ENCODE data around the gene ABL2.
"Not testable (repeated sequence)": the region's sequence is repeated elsewhere in the genome, so short reads cannot be mapped to it uniquely, and the experiment has no call there.

The ABL2 gene

GRCh38 chr1:179169616-179170467 is 59.6 kb downstream of the ABL2 start:
- DNase-seq (ENCODE audit: low read depth in 2 of 2) = no peak

GRCh38 chr1:179168536-179168935 is 60.9 kb downstream of the ABL2 start:
- no peak for DNase-seq (ENCODE audit: low read depth in 2 of 2)

- DNase-seq (ENCODE audit: low read depth in 2 of 2) = no peak
Observed at GRCh38 chr1:179167955-179168354, 61.5 kb downstream of the ABL2 start.

- DNase-seq (ENCODE audit: low read depth in 2 of 2) = no peak
Observed at GRCh38 chr1:179167418-179167777, 62.1 kb downstream of the ABL2 start.

GRCh38 chr1:179166663-179167417 is 62.6 kb downstream of the ABL2 start:
- no peak for DNase-seq (ENCODE audit: low read depth in 2 of 2)

GRCh38 chr1:179164494-179164893 is 65.0 kb downstream of the ABL2 start:
- no peak for DNase-seq (ENCODE audit: low read depth in 2 of 2)

- no peak for DNase-seq (ENCODE audit: low read depth in 2 of 2)
Observed at GRCh38 chr1:179156708-179157107, 72.8 kb downstream of the ABL2 start.

- no peak for DNase-seq (ENCODE audit: low read depth in 2 of 2)
Observed at GRCh38 chr1:179156026-179156425, 73.5 kb downstream of the ABL2 start.

GRCh38 chr1:179155615-179156014 is 73.9 kb downstream of the ABL2 start:
- DNase-seq (ENCODE audit: low read depth in 2 of 2) = no peak

GRCh38 chr1:179154437-179154836 is 75.0 kb downstream of the ABL2 start:
- DNase-seq (ENCODE audit: low read depth in 2 of 2) = no peak

- DNase-seq (ENCODE audit: low read depth in 2 of 2) = no peak
Observed at GRCh38 chr1:179153217-179153616, 76.3 kb downstream of the ABL2 start.

- DNase-seq (ENCODE audit: low read depth in 2 of 2) = no peak
Observed at GRCh38 chr1:179151908-179152682, 77.4 kb downstream of the ABL2 start.

GRCh38 chr1:179146911-179147310 is 82.6 kb downstream of the ABL2 start:
- DNase-seq (ENCODE audit: low read depth in 2 of 2) = no peak

GRCh38 chr1:179146476-179146875 is 83.0 kb downstream of the ABL2 start:
- no peak for DNase-seq (ENCODE audit: low read depth in 2 of 2)

GRCh38 chr1:179145521-179145920 is 84.0 kb downstream of the ABL2 start:
- no peak for DNase-seq (ENCODE audit: low read depth in 2 of 2)

GRCh38 chr1:179144626-179145025 is 84.9 kb downstream of the ABL2 start:
- no peak for DNase-seq (ENCODE audit: low read depth in 2 of 2)

- no peak for DNase-seq (ENCODE audit: low read depth in 2 of 2)
Observed at GRCh38 chr1:179143322-179143721, 86.2 kb downstream of the ABL2 start.

GRCh38 chr1:179142889-179143299 is 86.6 kb downstream of the ABL2 start:
- no peak for DNase-seq (ENCODE audit: low read depth in 2 of 2)

GRCh38 chr1:179141592-179142251 is 87.8 kb downstream of the ABL2 start:
- DNase-seq (ENCODE audit: low read depth in 2 of 2) = no peak

GRCh38 chr1:179138755-179139154 is 90.7 kb downstream of the ABL2 start:
- DNase-seq (ENCODE audit: low read depth in 2 of 2) = not testable (repeated sequence)

GRCh38 chr1:179137617-179138255 is 91.7 kb downstream of the ABL2 start:
- DNase-seq (ENCODE audit: low read depth in 2 of 2) = no peak
